Inferior parietal cortex (tissue), 1 donor: Measurements from ENCODE around the gene MYO1A.
"Not testable (repeated sequence)": the region's sequence is repeated elsewhere in the genome, so short reads cannot be mapped to it uniquely, and the experiment has no call there.

Source experiments
- DNase-seq: peaks from one replicate; pipeline ENCODE4 v3.0.0-alpha.2; 2016; ENCODE audit errors: extremely low spot score

MYO1A gene

DNA sequence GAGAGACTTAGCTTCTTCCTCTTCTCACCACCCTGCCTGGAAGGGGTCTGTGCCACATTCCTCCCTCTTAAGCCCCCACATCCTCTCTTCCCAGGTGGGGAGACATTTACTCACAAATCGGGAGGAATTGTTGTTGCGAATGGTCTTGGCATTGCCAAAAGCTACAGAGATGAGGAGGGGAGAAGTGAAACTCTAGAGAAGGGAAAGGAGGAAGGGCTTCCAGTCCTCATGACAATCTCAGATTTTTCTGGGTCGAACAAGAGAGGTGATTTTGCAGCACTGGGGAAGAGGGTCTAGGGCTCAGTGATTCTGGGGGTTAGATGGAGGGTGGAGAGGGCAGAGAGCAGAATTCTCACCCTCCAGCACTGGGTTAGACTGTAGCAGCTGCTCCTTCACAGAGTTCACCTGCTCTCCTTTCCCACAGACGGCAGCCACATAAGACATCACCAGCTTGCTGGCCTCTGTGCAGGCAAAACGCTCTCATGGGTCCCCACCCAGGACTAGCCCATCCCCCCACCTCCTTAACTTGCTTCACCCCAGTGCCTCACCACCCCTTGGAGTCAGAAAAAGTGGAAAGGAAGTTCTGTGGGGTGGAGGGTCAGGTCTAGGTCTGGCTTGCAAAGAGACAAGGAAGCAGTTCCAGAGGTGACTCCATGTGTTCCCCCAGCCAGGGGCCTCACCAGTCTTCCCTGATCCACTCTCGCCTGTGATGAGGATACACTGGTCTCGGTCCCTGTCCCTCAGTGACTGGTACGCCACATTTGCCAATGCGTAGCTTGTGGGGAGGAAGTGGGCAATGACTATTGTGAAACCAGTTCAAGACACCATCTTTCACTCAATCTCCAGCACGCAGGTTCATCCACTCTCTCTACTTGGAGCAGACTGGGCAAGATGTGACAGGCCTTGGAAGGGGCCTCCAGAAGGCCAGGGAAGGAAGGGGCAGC, 2.7 kb downstream of the MYO1A start:
- no peak for DNase-seq

DNA sequence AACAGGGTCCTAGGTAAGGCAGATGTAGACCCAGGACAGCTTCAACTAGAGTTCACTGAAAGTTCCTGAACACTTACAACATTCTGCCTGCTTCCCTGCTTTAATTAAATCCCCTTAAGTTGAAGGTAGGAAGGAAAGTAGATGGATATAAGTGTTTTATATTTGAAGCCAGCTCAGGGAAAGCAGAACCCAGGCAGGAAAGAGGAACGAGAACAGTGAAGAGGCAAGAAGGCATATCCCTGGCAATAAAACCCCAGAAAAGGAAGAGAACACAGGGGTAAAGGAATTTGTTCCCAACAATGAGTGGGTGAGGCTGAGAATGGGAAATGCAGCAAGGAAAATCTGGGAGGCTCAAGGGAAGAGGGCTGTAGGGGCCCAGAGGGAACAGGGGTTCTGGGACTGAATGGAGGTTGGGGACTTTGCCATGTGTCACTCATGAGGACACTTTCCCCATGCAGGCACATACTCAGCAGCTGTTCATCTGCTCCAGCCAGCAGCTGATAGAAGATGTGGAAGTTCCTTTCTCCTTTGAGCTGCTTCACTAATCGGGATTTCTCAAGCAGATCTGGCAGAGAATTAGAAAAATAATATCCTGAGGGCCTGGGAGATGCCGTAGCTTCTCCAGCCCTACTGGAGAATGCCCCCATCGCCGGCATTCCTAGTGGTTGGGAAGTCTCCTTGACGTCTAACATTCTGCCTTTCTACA, 3.7 kb downstream of the MYO1A start:
- DNase-seq, result no peak

DNA sequence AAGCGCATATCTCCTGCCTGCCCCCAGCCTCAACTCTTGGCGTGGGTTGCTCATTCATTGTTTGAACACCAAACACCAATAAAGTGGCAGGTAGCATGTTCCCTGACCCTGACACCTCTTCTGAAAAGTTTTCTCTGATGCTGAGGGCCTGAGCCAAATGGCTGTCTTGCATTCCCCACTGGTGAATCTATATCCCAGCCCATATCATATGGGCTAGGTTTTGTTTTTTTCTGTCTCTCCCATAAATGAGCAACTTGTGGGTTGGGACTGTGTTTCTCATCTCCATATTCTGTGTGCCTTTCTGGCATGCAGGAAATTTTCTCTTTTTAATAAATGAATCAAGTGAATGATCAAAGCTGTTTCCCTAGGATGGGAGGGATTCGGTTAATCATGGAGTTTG, 5.0 kb downstream of the MYO1A start:
- no peak for DNase-seq

DNA sequence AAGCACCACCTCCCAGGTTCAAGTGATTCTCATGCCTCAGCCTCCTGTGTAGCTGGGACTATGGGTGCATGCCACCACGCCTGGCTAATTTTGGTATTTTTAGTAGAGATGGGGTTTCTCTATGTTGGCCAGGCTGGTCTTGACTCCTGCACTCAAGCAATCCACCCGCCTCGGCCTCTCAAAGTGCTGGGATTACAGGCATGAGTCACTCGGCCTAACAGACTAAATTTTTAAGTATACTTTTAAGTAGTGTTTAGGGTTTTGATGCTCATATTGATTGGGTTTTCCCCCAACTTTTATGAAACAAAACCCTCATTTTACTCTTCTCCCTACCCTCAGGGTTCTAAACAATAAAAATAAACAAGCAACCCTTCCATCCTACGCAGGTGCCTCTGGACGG, 5.5 kb downstream of the MYO1A start:
- DNase-seq, result no peak

DNA sequence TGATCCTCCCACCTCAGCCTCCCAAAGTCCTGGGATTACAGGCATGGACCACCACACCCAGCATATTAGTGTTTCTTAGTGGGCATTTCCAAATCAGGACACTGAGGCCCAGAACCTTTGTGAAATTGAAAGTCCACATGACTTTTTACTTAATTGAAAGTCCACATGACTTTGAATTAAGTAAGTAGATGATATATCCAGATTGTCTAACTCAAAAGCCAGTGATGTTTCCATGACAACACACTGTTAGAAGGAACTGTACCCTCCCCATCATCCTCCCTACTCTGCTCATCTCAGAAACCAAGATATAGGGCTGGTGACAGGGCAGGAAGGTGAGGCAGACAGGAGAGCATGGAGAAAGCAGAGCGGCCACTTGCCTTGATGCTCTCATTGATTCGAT, 7.2 kb downstream of the MYO1A start:
- DNase-seq, result no peak

DNA sequence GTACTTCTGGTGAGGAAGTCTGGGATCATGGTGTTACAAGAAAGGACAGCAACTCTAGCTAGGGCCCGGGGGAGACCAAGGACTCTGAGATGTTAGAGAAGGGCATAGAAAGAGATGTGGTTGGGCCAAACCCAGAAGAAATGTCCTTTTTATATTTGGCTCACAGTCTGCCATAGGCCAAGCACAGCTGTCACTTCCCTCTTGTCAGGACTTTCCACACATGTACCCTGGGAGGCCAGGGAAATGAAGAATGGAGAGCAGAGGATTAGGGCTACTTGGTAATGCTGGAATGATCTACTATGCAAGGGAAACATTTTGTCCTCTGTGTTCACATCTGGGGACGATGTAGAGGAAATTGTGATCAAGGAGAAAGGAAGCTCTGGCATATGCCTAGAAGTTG, 9.2 kb downstream of the MYO1A start:
- no peak for DNase-seq

DNA sequence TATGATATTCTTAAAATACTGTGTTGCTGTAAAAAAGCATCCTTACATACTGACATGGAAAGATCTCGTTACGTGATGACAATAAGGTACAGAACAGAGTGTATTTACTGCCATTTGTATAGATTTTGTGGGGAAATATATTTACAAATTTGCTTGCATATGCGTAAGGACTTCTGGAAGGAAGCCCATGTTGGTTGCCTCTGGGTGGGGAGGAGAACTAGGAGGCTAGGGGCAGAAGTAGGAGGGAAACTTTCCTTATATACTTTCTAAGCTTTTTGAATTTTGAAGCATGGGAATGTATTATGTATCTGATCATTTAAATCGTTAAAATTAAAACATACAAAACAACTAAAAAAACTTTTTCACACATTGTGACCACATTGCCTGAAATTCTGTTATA, 9.7 kb downstream of the MYO1A start:
- no peak for DNase-seq

DNA sequence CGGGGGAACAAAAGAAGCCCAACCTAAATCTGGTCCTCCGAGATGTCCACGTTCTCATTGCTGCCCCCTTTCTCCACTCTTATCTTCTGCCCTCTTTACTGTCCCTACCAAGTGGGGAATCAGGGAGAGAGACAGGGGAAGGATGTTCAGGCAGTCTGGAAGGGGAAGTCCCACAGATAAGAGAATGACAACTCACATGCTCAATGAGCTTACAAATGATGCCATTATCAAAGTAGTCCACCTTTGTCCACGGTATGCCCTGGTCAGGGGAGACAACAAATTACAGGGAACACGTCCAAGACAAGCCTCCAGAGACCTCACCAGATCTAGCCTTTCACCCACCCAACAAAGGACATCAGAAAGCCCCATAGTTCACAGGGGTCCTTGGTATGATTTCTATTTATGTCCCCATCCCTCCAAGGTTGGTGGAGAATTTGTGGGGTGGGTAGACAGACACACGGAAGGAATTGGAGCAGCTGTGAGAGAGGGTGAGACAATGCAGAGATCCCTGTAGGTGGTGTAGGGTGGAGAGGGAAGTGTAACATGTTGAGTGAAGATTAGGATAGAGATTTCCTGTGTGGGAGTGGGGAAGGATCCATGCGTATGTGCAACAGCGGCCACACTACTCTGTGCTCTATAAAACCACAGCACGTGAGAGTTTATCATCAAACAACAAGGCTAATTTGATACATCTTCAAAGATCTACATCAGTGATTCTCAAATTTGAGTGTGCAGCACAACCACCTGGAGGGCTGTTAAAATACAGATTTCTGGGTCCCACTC, 10.7 kb downstream of the MYO1A start:
- no peak for DNase-seq

DNA sequence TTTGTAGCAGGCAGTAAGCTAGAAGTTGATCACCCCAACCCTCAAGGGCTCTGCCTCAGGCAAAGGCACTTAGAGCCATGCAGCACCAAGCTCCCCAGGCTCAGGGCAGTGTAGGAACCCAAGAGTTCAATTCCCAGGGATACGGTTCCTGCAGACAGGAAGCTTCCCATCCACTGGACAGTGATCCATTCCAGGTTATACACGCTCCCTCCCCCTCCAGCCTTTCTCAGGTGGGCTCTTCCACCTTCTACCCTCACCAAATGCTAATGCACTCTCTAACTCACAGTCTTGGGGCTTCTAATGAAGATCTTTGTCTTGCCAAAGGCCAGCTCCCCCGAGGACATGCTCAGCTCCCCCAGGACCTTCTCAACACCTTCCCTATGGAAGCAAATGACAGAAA, 12.7 kb downstream of the MYO1A start:
- DNase-seq, result no peak

DNA sequence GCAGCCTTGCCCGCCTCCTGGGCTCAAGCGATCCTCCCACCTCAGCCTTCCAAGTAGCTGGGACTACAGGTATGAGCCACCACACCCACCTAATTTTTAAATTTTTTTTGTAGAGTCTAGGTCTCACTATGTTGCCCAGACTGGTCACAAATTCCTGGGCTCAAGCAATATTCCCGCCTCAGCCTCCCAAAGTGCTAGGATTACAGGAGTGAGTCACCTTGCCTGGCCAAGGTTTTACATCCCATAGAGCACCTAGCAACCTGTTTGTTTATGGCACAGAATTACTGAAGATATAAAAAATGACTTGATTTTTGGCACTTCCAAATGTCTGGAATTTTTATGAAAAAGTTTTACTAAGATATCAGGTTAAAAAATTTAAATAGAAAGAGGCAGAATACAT, 16.5 kb downstream of the MYO1A start:
- DNase-seq, result no peak

DNA sequence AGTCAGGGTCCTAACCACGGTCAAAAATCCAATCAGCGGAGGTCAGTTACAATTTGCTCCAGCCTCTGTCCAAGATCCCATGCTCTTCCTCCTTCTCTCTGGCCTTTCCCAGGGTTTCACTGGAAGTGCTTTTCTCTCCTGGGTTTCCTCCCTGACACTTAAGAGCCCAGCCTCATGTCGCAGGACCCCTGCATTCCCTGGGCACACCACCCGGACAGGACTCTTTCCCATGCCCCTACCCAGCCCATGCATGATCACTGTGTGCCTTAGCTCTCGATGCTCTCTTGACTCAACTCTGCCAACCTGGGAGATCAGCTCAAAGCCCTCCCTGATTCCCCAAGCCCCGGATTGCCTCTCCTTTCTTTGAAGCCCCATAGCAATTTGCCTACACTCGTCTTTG, 18.1 kb downstream of the MYO1A start:
- DNase-seq, result no peak

DNA sequence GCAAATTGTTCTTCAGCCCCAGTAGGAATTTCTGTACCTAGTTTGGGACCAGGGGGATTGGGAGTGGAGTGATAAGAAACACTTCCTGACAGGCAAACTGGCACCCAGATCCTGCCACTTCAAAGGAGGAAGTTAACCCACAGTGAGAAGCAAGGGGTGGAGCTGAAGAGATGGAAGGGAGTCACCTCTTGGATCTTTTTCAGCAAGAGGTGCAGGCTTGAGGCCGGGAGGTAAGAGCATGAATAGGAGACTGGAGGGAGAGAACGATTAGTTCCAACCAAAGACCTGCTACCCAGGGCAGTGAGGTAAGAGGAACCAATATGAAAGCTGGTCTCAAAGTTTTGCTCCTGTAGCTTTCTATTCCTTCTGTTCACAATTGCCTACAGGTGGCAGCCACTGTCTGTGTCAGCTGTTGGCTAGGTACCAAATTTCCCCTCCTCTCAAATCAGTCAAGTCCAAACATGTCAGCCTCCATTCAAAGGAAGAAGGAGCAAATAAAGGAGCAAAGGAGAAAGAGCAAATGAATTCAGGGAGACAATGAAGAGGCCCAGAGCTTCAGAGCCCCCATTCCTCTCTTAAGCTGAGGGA, 18.7 kb downstream of the MYO1A start:
- no peak for DNase-seq

DNA sequence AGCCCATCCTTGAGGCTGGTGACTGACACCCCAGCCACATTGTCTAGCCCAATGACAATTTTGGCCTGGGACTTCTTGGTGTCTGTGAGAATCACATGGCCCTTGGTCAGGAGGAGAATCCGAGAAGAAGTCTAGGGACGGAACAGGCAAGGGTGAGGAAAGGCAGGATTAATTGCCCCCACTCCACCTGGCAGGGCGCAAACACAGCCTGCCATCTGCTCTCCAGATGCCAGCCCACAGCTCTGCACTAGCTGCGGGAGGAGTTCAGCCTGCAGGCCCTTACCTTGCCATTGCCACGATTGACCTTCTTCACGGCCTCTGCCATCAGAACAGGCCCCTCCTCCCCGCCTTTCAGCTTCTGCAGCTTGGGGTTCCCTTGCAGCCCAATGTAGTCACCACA, 20.5 kb downstream of the MYO1A start:
- no peak for DNase-seq

DNA sequence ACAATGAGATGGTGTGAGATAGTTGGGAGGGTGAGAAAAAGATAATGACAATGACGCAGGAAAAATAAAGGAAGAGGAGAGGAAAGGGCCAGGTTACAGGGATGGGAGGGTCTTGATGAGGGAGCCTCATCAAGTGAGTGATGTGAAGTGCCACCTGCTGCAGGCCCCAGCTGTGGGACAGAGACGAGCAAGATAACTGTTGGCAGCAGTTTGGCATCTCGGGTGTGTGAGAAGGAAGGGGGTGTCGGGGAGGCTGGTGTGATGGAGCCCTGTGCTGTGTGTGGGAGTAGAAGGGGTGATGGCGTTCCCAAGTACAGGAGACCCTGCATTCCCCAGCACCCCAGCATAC, 22.1 kb downstream of the MYO1A start:
- DNase-seq, result no peak

DNA sequence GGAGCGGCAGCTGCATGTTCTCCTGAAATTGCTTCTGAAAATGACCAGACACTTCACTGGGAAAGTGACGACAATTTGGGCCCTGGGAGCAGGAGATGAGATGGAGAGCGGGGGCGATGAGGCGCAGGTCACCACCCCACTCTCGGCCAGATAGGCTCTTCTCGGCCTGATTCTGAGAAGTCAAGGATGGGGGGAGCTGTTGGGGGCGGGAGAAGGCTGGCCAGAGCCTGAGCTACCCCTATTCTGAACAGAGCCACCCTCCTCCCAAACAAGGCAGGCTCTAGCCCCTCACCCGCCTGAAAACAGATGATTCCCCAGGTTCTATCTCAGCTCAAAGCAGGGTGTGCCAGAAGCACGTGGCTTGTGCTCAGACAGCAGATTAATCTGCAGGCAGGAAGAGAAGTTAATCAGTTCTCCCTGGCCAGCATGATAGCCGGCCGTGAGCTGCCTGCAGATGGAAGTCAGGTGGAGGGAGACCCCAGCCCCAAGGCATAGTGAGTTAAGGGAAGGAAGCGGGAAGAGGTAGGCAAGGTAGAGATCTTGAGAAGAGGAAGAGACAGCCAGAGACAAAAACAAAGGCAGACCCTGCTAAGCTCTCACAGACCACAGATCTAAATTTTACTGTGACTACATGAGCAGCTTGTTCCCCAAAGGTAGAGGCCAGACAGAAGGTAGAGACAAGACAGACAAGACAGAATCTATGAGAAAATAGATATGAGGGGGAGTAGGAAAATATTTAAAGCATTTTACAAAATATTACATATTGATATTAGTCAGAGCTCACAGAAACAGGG, 22.7 kb downstream of the MYO1A start:
- DNase-seq, result no peak

DNA sequence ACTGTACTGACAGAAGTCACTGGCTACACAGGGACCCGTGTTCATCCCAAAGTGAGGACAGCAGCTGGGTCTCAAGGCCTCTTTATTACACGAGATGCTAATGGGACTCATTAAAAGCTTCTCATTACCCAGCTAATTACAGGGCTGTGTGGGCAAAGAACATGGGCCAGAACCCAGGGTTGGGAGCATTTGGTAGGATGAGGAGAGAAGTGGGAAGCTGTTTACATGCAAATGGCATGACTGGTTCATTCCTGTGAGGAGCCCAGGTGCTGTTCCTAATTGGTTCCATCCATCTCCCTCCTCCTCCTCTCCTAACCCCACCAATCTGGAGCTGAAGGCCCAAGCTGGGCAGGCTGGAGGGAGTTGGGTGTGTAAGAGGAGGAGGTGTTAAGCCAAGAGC, 24.7 kb downstream of the MYO1A start:
- DNase-seq, result no peak

DNA sequence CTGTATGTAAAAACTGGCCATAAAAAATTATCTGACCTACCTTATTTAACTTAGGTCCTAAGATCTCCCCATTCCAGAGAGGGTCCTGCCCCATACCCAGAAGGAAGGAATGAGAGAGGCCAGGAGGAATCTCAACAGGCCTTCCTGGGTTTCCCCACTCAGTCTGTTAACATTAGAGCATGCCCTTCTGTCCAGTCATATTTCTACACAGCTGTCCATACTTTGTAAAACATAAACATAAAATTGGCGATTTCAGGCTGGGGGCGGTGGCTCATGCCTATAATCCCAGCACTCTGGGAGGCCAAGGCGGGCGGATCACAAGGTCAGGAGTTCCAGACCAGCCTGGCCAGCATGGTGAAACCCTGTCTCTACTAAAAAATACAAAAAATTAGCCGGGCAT, 27.6 kb downstream of the MYO1A start:
- not testable (repeated sequence) for DNase-seq

DNA sequence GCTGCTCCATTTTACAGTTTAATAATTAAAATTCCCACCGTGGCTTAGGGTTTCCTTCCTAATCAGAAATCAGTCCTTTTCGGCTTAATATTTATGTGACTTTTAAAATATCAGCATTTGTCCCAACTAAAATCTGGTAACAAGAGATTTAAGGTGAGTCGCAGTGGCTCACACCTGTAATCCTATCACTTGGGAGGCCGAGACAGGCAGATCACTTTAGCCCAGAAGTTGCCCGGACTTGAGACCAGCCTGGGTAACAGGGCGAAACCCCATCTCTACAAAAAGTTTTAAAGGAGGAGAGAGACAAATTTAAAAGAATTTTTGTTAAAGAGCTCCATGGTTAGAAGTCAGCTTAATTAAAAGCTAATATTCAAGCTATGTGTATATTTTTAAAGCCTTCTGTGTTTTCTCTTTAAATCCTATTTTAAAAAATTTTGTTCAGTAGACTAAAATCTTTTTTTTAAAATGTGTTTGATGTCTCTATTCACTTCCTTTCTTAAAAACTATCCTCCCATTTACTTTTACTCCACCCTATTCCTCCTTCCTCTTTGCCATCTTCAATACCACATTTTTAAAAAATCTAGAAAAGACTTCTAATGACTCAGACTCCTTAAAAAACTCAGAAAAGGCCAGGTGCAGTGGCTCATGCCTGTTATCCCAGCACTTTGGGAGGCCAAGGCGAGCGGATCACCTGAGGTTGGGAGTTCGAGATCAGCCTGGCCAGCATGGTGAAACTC, 29.8 kb downstream of the MYO1A start:
- no peak for DNase-seq

DNA sequence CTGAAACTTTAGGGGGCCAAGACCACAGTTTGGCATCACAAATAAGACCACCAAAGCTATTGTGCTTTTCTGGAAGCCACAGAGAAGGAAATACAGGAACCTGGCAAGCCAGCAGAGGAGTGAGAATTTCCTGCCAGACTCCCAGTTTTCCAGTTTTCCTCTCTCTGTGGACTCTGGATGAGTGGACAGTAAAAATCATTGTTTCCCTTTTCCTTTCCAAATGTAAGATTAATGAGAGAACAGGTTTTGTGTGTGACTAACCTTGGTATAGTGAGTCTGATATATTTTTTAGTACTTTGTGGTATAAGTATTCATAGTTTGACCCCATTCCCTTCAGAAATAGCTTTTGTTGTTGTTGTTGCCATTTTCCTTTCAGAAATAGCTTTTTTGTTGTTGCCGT, 31.0 kb downstream of the MYO1A start:
- DNase-seq, result no peak

DNA sequence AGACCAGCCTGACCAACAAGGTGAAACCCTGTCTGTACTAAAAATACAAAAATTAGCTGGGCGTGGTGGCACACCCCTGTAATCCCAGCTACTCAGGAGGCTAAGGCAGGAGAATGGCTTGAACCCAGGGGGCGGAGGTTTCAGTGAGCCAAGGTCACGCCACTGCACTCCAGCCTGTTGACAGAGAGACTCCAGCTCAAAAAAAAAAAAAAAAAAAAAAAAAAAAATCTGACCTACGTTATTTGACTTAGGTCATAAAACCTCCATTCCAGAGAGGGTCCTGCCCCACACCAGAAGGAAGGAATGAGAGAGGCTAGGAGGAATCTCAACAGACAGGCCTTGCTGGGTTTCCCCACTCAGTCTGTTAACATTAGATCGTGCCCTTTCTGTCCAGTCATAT, 31.6 kb downstream of the MYO1A start:
- not testable (repeated sequence) for DNase-seq

DNA sequence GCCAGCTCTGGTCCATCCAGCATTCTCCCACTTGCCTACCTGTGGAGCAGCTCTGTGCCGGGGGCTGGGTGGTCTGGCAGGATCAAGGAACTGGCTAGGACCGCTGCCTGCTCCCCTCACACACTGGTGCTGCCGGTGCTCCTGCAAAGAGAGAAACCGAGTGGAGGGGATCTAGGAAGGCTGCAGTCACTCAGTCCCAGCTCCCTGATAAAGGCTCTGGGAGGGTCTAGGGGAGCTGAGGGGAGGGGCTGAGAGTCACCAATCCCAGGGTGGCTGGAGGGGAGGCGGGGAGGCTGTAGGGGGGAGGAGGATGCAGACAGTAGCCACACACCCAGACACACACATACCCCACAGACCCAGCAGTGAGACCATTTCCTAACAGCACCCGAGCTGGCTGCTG, 33.6 kb downstream of the MYO1A start, which contains the start of gene TAC3:
Gene TAC3 (minus strand): TSS at position 182 of the 400 bp plus-strand sequence. CDS start 732 bp downstream, outside the sequence.
- DNase-seq, result no peak
